Right ventricle myocardium inferior (tissue), 1 donor: ENCODE results near the gene SHC4. TPM values are rescaled to one million over a fixed set of nuclear protein-coding genes. Genes with fewer than 3 reads are reported as not detected.
"Not testable (repeated sequence)": the region's sequence is repeated elsewhere in the genome, so short reads cannot be mapped to it uniquely, and the experiment has no call there.

Source experiments
- ATAC-seq: fragments of 200-7000 bp; cut with Tn5 transposase; one replicate; pipeline ENCODE4 v1.9.1; 2020; ENCODE audit warnings: mild to moderate bottlenecking, moderate library complexity
- DNase-seq: peaks from one replicate; pipeline ENCODE4 v3.0.0; 2021; ENCODE audit errors: missing footprints
- intact Hi-C: fragments of 100-400 bp; cut with DNase I; formaldehyde crosslinking; loops from one replicate; pipeline ENCODE4 v1.11.0; 2022
- total RNA-seq: library from RNA; stranded (reverse); fragmentation: NEBNext Ultra II Directional; extraction: Animal tissue kit (Norgen Biotek cat#: 25700); gene quantifications from one replicate; pipeline ENCODE4 v1.2.1, GENCODE V29; 2021
- donor health status: DM: no; HTN: yes; CAD: no; lungs with severe emphysema.

The SHC4 gene
- total RNA-seq, 1 donor from 2014 or later, result 1.5 TPM

- intact Hi-C loops, ATAC-seq, DNase-seq: not testable (repeated sequence)
Measured at GRCh38 chr15:48790466-48791115, 173.1 kb downstream of the SHC4 start.

GRCh38 chr15:48785712-48786111, 178.0 kb downstream of the SHC4 start:
- no peak for ATAC-seq
- DNase-seq, result no peak
- intact Hi-C loops, result no loop called here

GRCh38 chr15:48785195-48785594, 178.5 kb downstream of the SHC4 start:
- ATAC-seq, result peak; percentile 57
- intact Hi-C loops, result no loop called here
- DNase-seq, result no peak

- intact Hi-C loops, result no loop called here
- no peak for DNase-seq
- no peak for ATAC-seq
Measured at GRCh38 chr15:48784756-48785155, 179.0 kb downstream of the SHC4 start.

- ATAC-seq, result no peak
- no peak for DNase-seq
- intact Hi-C loops, result no loop called here
Measured at GRCh38 chr15:48782911-48783310, 180.8 kb downstream of the SHC4 start.

- ATAC-seq (no peak), DNase-seq (no peak)
- intact Hi-C loops, result no loop called here
Measured at GRCh38 chr15:48781481-48782081, 182.1 kb downstream of the SHC4 start.

GRCh38 chr15:48781017-48781416, 182.7 kb downstream of the SHC4 start:
- no peak for DNase-seq
- ATAC-seq, result no peak
- intact Hi-C loops, result no loop called here

- DNase-seq, result no peak
- ATAC-seq, result no peak
- intact Hi-C loops, result no loop called here
Measured at GRCh38 chr15:48778331-48778730, 185.4 kb downstream of the SHC4 start.

- DNase-seq (no peak), ATAC-seq (peak; percentile 52)
- intact Hi-C loops, result no loop called here
Measured at GRCh38 chr15:48777645-48778330, 185.9 kb downstream of the SHC4 start.

GRCh38 chr15:48775546-48775945, 188.2 kb downstream of the SHC4 start:
- DNase-seq, result no peak
- no peak for ATAC-seq
- intact Hi-C loops, result no loop called here

GRCh38 chr15:48774484-48774883, 189.2 kb downstream of the SHC4 start:
- DNase-seq (no peak), ATAC-seq (no peak)
- intact Hi-C loops, result no loop called here

Other genes with a start within 250 kb of the SHC4 start
- gene CEP152, start 152.8 kb downstream of the SHC4 start, total RNA-seq, result 1.4 TPM
- 201 TPM for gene EID1, start 85.8 kb downstream of the SHC4 start, total RNA-seq
- gene SECISBP2L, start 82.5 kb upstream of the SHC4 start, total RNA-seq, result 34.2 TPM
- gene COPS2, start 191.7 kb upstream of the SHC4 start, total RNA-seq, result 77.0 TPM
- gene GALK2, start 206.3 kb upstream of the SHC4 start, total RNA-seq, result 36.5 TPM